Activated CD4-positive, CD25-positive, alpha-beta regulatory T cell treated with anti-CD3 and anti-CD28 coated beads, Interleukin-2, amount 50 U/mL, for 16 hours (primary cell): Measurements from ENCODE around the gene CLDN15.
A peak's percentile ranks its signal among the peaks of the same experiment; 100 is the strongest.
"Not testable (repeated sequence)": the region's sequence is repeated elsewhere in the genome, so short reads cannot be mapped to it uniquely, and the experiment has no call there.

Experiments
- DNase-seq: peaks from one replicate; pipeline ENCODE4 v3.0.0-alpha.2; 2020; ENCODE audit warnings: low read depth, low spot score

Gene CLDN15

DNA sequence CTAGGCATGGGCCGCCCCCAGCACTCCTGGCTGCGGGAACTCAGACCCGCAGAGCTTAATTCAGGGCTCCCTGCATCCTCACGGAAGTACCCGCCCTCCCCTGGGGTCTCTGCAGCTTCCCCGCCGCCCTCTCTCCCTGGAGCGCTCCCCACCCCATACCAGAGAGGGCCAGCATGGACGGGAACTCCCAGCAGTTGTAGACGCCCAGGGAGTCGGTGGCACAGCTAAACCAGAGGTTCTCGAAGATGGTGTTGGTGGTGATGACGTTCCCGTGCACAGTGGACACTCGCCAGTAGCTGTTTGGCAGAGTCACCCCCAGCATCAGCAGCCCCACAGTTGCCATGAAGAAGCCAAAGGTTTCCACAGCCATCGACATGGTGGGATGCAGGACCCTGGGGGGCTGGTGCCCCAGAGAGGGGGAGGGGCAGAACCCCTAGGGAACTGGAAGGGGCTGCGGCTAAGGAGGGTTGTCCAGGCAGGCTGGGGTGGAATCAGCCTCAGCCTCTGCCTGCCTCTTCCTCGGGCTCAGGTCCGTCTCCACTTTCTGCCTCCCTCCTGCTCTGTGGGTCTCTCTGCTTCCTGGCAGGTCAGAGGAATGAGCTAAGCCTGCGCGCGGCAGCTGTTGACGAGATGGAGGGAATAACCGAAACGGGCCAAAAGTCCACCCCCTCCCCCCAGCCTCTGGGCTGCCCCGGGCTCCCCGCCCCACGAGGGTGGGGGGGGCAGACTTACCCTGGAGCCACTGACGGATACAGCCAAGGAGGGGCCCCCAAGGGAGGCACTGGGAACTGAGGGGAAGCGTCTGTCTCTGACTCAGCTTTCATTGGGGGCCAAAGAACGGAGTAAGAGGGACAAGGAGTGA lies at the start of gene CLDN15:
Gene CLDN15 (minus strand): TSS at position 597 of the 862 bp plus-strand sequence. CDS start 221 bp downstream, at position 376.
- no peak for DNase-seq

GRCh38 chr7:101287032-101287431 lies 49.4 kb upstream of the CLDN15 start:
- DNase-seq, result no peak

GRCh38 chr7:101285880-101286279 lies 48.3 kb upstream of the CLDN15 start:
- DNase-seq, result not testable (repeated sequence)

DNA sequence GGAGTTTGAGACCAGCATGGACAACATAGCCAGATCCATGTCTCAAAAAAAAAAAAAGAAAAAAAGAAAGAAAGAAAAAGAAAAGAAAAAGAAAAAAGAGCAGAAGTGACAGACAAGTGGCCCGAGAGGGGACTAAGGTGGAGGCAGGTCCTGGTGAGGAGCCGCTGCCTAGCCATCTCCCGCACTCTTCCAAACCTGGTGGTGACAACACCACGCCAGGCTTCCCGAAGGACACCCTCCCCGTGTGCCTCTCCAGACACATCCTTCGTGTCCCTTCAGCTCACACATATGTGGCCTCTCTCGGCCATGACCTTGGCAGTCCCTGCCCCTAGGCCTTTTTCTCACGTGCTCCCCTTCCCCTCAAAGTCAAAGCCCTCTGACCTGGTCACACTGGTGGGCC lies 47.6 kb upstream of the CLDN15 start:
- DNase-seq, result no peak

DNA sequence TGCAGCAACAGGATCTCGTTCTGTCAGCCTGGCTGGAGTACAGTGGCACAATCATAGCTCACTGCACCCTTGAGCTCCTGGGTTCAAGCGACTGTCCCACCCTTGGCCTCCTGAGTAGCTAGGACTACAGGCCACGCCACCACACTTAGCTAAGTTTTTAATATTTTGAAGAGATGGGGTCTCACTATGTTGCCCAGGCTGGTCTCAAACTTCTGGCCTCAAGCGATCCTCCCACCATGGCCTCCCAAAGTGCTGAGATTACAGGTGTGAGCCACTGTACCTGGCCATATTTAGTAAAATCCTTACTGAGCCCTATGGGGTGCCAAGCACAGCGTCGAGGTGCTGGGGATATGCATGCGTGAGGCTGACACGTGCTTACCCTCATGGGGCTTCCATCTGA lies 43.3 kb upstream of the CLDN15 start:
- DNase-seq, result not testable (repeated sequence)

DNA sequence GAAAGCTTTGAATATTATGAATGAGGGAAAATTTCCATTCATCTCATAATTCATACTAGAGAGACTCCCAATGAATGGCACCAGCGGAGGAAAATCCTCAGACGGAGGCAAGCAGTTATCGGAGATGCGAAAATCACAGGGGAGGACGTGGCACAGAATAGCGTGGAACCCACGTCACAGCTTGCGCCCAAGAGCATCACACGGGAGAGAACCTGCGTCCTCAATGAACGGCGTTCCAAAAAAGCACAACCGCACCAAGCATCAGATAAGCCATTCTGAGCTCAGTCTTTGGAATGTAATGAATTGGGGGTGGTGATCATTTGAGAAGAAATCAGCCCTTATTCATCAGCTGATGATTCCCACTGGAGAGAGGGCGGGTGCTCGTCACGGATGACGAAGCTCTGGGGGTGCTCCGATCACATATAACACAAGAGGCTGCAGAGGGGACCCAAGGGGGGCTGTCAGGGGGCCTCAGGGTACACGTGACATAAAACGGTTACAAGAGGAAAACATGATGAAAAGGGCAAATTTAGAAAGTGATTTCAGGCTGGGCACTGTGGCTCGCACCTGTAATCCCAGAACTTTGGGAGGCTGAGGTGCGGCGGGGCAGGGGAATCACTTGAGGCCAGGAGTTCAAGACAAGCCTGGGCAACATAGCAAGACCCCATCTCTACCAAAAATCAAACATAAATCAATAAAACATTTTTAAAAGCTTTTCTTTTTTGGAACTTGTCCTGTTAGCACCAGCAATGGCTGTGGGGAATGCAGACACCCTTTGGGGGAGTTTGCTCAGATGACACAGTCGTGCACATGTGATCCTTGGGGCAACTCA lies 41.1 kb upstream of the CLDN15 start:
- DNase-seq, result no peak

- no peak for DNase-seq
These were observed 39.6 kb upstream of the CLDN15 start for GRCh38 chr7:101277155-101277554.

GRCh38 chr7:101273206-101273605 lies 35.6 kb upstream of the CLDN15 start:
- DNase-seq, result no peak

- no peak for DNase-seq
These were observed 33.4 kb upstream of the CLDN15 start for GRCh38 chr7:101271021-101271420.

DNA sequence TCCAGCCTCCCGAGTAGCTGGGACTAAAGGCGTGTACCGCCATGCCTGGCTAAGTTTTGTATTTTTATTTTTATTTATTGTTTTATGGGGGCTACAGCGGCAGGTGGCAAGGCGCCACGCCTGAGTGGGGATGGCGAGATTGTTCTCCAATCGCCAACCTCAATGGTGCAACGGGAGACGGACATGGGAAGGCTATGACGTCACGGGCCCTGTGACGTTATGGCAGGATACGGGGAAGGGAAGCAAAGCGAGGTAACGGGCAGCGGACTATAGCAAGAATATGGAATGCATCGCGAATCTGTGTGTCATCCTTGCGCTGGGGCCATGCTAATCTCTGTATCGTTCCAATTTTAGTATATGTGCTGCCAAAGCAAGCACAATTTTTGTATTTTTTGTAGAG lies 32.1 kb upstream of the CLDN15 start:
- DNase-seq, result no peak

DNA sequence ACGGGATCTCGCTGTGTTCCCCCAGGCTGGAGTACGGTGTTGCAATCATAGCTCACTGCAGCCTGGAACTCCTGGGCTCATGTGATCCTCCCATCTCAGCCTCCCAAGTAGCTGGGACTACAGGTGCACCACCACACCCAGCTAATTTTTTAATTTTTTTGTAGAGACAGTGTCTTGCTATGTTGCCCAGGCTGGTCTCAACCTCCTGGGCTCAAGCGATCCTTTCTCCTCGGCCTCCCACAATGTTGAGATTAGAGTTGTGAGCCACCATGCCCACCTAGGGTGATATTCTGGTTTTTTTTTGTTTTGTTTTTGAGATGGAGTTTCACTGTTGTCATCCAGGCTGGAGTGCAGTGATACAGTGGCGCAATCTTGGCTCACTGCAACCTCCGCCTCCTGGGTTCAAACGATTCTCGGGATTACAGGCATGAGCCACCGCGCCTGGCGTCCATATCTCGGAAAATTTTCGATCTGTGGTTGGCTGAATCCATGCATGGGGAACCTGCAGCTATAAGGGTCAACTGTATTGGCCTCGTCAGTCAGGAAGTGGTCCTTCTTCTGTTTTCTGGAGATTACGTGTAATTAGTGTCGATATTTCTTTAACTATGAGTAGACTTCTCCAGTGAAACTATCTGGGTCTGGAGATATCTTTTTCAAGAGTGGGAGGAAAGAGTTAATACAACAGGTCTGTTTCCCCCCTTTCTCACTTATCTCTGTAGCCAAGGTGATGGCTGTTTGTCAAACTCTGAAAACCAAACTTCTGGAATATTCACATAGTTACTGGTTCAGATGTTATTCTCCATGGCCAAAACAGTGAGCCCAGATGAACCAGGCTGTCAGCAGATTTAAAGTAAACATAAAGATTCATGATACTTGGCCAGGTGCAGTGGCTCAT lies 28.3 kb upstream of the CLDN15 start:
- DNase-seq, result no peak

GRCh38 chr7:101264102-101264706 lies 26.6 kb upstream of the CLDN15 start:
- DNase-seq, result not testable (repeated sequence)

DNA sequence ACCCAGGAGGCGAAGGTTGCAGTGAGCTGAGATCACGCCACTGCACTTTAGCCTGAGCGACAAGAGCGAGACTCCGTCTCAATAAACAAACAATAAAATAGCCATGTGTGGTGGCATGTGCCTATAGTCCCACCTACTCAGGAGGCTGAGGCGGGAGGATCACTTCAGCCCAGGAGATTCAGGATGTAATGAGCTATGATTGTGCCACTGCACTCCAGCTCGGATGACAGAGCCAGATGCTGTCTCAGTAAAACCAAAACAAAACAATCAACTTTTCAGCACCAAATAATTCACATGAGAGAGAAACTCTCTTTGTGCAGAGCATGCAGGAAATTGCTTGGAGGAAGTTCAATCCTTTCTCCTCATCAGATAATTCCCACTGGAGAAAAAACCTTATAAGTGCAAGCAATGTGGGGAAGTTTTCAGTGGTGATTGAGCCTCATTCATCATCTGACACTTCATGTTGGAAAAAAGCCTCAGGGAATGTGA lies 20.7 kb upstream of the CLDN15 start:
- no peak for DNase-seq

- no peak for DNase-seq
These were observed 18.2 kb upstream of the CLDN15 start for GRCh38 chr7:101255796-101256195.

DNA sequence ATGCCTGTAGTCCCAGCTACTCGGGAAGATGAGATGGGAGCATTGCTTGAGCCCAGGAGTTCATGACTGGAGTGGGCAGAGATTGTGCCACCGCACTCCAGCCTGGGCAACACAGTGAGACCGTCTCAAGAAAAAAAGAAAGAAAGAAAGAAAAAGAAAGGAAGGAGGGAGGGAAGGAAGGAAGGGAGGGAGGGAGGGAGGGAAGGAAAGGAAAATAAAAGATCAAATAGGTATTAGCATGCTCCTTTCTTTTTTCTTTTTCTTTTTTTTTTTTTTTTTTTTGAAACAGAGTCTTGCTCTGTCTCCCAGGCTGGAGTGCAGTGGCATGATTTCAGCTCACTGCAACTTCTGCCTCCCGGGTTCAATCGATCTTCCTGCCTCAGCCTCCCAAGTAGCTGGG lies 15.6 kb upstream of the CLDN15 start:
- not testable (repeated sequence) for DNase-seq

GRCh38 chr7:101251871-101252659 lies 14.5 kb upstream of the CLDN15 start:
- peak; percentile 97 for DNase-seq

- DNase-seq, result no peak
These were observed 12.7 kb upstream of the CLDN15 start for GRCh38 chr7:101250324-101250723.

DNA sequence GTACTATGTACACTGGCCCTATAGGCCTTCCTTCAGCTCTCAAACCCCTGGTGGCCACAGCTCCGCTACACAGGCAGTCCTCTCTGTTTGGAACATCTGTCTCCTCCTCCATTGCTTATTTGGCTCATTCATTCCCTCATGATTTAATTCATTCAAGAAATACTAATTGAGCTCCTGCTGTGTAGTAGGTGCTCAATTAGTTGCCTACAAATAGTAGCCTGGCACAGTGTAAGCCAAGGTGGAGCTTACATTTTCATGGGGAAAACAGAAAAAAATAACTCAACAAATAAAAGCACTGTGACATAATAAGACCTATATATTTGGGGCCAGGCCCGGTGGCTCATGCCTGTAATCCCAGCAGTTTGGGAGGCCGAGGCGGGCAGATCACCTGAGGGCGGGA lies 10.7 kb upstream of the CLDN15 start:
- DNase-seq, result no peak

- no peak for DNase-seq
These were observed 7.6 kb upstream of the CLDN15 start for GRCh38 chr7:101245147-101245668.
